ENCODE data around the gene KDM4B.
A peak's percentile ranks its signal among the peaks of the same experiment; 100 is the strongest.

Gene KDM4B

GRCh38 chr19:5126498-5127223, 157.7 kb downstream of the KDM4B start:
- DNase-seq = no peak

DNA sequence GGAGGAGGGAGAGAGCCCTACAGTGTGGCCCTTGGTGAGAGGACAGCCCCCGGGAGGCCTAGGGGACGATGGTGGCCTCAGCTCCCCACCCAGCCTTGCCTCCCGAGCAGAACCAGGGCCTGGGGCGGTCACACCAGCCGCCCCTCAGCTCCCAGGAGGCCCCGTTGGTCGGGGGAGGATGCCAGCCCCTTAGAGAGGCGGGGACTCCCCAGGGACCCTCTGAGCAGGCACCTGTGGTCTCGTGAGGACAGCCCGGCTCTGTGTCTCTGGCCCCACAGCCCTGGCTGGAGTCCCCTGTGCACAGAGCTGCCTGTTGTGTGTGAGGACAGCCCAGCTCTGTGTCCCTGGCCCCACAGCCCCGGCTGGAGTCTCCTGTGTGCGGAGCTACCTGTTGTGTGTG, 158.8 kb downstream of the KDM4B start:
- DNase-seq = no peak

GRCh38 chr19:5128251-5128935, 159.5 kb downstream of the KDM4B start:
- DNase-seq = no peak

- no peak for DNase-seq
These were observed 160.1 kb downstream of the KDM4B start for GRCh38 chr19:5128936-5129389.

DNA sequence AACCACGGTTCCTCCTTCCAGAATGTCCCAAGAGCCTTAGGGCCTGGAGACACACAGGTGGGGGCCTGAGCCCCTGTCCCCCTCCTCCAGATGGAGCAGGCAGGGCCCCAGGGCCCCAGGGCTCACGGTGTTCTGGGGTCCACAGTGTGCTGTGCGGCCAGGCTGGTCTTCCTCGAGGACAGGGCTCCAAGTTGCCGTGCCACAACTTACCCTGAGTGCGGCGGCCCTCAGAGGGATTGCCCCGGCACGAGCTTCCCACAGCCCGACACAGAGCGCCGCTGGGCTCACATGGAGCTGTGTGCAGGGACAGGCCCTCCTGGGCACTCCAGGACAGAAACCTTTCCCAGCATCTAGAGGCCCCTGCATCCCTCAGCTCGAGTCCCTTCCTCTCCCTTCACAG, 160.8 kb downstream of the KDM4B start:
- no peak for DNase-seq

- DNase-seq = peak in 1 of 2 donors; percentile 45
These were observed 161.6 kb downstream of the KDM4B start for GRCh38 chr19:5130371-5131030.

DNA sequence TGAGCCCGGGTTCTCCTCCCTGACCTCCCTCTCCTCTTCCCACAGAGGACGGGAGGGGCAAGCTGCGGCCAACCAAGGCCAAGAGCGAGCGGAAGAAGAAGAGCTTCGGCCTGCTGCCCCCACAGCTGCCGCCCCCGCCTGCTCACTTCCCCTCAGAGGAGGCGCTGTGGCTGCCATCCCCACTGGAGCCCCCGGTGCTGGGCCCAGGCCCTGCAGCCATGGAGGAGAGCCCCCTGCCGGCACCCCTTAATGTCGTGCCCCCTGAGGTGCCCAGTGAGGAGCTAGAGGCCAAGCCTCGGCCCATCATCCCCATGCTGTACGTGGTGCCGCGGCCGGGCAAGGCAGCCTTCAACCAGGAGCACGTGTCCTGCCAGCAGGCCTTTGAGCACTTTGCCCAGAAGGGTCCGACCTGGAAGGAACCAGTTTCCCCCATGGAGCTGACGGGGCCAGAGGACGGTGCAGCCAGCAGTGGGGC, 162.2 kb downstream of the KDM4B start:
- DNase-seq = no peak

DNA sequence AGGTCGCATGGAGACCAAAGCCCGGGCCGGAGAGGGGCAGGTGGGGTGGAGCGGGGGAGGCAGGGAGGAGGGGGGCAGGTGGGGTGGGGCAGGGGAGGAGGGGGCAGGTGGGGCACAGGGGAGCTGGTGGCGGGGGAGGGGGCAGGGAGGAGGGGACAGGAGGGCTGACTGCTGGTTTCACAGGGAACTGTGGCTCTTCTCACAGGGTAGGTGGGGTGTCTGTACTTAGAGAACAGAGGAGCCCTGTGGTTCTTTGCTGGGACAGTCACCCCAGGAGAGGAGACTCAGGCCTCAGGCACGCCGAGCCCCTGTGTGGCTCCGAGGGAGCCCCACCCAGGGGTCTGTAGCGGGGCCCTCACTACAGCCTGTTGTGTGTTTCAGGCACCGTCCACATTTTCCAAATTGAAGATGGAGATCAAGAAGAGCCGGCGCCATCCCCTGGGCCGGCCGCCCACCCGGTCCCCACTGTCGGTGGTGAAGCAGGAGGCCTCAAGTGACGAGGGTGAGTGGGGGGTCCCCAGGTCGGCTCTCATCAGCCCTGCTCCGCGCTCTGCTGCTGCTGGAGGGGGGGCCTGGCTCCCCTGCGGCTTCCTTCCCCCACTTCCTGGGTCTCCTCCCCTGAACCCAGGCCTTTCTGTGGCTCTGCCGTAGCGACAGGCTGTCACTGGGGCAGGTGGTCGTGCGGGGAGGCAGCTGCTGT, 162.7 kb downstream of the KDM4B start:
- DNase-seq = peak in 1 of 2 donors; percentile 13

GRCh38 chr19:5132206-5132560, 163.3 kb downstream of the KDM4B start:
- DNase-seq = no peak

- no peak for DNase-seq
These were observed 164.1 kb downstream of the KDM4B start for GRCh38 chr19:5132698-5133651.

- DNase-seq = no peak
These were observed 165.2 kb downstream of the KDM4B start for GRCh38 chr19:5133986-5134595.

DNA sequence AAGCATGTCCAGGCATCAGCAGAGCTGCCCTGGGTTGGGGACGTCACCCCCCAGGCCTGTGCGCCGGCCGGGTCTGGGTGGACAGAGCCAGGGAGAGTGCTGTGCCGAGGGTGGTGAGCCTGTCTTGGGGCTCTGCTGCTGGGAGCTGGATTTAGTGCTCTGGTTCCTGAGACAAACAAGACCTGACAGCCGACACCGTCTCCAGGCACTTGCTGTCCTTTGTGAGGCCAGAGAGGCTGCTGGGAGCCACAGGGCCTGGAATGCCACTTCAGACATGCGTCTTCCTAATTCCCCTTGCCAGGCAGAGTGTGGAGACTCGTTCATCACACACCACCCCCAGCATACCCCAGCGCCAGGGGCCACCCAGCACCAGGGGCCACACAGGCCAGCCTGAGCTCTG, 165.8 kb downstream of the KDM4B start:
- no peak for DNase-seq

DNA sequence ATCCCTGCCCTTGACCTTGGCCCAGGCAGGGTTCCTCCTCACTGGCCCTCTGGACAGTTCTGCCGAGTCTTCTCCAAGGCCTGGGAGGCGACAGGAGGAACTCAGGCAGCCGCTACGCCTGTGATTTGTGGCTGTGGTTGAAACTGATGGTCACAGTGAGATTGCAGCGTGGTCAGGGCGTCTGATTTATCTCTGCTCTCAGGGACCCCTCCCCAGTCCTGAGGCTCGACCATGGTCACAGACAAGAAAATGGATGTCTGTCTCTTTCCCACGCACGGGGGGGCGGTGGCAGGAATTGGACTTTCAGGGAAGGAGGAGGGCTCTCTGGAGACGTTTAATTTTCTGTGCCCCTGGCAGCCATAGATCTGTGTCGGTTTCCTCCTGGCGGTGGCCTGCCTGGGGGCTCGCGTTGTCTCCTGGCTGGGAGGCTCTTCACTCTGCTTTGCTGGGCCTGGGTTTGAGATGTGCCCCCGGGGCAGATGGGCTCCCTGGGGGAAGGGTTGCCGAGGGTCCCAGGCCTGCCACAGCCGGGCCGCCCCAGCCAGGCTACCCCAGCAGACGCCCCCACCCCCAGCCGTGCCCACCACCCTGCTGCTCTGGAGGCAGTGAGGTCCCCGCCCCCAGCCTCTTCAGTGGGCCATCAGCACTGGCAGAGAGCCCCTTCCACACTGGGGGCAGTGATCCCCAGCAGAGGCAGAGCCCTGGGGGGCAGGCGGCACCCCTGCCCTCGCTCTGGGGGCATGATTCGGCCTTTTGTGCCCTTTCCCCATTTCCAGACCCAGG, 167.4 kb downstream of the KDM4B start:
- DNase-seq = no peak

DNA sequence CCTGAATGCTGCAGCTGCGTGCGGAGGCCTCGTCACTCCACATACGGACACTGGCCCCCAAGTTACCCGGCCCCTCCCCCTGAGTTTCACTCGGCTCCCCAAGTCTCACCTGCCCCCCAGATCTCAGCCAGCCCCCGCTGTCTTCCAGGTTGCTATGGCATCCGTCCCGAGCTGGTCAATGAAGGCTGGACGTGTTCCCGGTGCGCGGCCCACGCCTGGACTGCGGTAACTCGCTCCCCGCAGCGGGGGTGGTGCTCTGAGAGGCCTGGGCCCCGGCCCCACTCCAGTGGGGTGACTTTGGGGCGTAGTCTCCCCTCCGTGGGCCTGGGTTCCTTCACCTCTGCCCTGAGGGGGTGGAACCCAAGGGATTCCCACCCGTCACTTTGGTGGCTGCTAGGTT, 168.2 kb downstream of the KDM4B start:
- no peak for DNase-seq

DNA sequence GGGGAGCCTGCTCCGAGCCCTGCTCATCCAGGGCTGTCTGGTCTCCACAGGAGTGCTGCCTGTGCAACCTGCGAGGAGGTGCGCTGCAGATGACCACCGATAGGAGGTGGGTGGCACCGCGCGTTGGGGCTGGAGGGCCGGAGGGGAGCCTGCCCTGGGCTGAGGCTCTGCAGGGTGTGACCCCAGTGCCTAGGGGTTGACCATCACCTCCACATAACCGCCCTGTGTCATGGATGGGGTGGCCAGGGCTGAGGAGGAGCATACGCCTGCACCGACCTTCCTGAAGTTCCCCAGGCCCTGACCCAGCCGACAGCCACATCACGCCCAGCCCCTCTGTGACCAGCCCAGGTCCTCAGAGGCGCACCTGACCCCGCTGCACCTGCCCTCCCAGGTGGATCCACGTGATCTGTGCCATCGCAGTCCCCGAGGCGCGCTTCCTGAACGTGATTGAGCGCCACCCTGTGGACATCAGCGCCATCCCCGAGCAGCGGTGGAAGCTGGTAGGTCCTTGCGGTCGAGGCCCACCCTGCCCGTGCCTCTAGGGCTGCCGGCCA, 168.7 kb downstream of the KDM4B start:
- no peak for DNase-seq

- peak; percentile 69 to 75 for DNase-seq
These were observed 170.0 kb downstream of the KDM4B start for GRCh38 chr19:5138606-5139582.

DNA sequence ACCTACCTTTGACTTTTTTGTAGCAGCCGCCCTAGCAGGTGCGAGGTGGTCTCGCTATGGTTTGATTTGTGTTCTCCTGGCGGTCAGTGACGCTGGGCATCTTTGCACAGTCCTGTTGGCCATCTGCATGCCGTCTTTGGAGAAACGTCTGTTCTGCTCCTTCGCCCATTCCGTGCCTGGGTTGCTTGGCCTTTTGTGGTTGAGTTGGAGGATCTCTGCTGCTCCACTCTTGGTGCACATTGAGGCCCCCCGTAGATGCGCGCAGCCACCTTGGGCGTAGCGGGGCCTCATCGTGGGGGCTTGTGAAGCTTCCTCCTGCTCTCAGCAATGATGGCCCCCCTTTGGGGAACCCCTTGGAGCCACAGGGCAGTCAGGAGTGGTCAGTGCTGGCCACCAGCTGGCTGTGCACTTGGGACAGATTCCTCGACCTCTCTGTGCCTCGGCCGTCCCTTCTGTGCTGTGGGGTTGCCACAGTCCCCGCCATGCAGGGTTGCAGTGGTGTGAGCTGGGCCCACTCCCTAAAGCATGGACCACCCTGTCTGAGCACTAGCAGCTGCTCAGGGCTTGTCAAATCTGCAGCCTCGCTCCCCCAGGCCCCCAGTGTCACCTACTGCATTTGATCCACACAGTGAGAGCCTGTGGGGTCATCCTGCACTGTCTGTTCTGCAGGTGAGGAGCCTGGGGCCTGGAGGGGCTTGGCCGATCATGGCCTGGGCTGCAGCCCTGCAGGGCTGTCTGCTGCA, 170.8 kb downstream of the KDM4B start:
- DNase-seq = no peak

GRCh38 chr19:5141129-5141849, 172.4 kb downstream of the KDM4B start:
- no peak for DNase-seq

Data from stimulated activated CD4-positive, alpha-beta T cell treated with anti-CD3 and anti-CD28 coated beads, Interleukin-2, amount 100 ng/mL, for 48 hours (primary cell).